H1 (cell line): ENCODE data around the gene RERG. TPM values are rescaled to one million over a fixed set of nuclear protein-coding genes. Genes with fewer than 3 reads are reported as not detected.

Source experiments
- polyA plus RNA-seq, 7 experiments: library from polyadenylated mRNA; depleted of rRNA in 3 of 7; stranded (reverse) in 5 of 7; unstranded in 2 of 7; fragments of >200 nt in 5 of 7; fragments of 200-250 nt in 2 of 7; gene quantifications; 1 replicate in 5 of 7; 2 replicates in 1 of 7; 4 replicates in 1 of 7; pipeline versions ENCODE4 v1.2.1 to v1.2.3, GENCODE V29; 2011 to 2013; ENCODE audit warnings: missing spikeins in 2 of 7, mixed read lengths in 2 of 7
- total RNA-seq: library from RNA; stranded (reverse); fragmentation: NEBNext Ultra II Directional; extraction: Animal tissue kit (Norgen Biotek cat#: 25700); gene quantifications from 2 replicates; pipeline ENCODE4 v1.2.1, GENCODE V29; 2021

RERG gene
- total and polyA plus RNA-seq, 2 of the 8 experiments (the other 6 are each of a cell fraction or from before 2014, with no cell fraction given) = 0.12 to 0.86 TPM

Other genes starting within 250 kb of the RERG start
- not detected in 2 replicates for gene PDE6H, start 248.4 kb downstream of the RERG start, total RNA-seq
- gene PDE6H, start 248.4 kb downstream of the RERG start, polyA plus RNA-seq (2011; rRNA removed) = not detected in 2 replicates
- gene PTPRO, start 101.1 kb upstream of the RERG start, total RNA-seq = 1.7 and 2.0 TPM in 2 replicates
- 0.44 and 0.73 TPM in 2 replicates for gene PTPRO, start 101.1 kb upstream of the RERG start, polyA plus RNA-seq (2011; rRNA removed)